HCT116 (cell line): ENCODE measurements around the gene SMIM5. TPM values are rescaled to one million over a fixed set of nuclear protein-coding genes. Genes with fewer than 3 reads are reported as not detected.

ENCODE experiments used
- ATAC-seq: fragments of 200-7000 bp; cut with Tn5 transposase; 2 replicates; pipeline ENCODE4 v1.9.1; 2020; ENCODE audit warnings: mild to moderate bottlenecking, moderate library complexity
- BruUV-seq: library from RNA; stranded (reverse); fragments of 400-500 nt; replicated peaks from 2 replicates; lab custom pipeline; 2021; lab: Mats Ljungman, UMichigan
- CTCF ChIA-PET: fragments of 300-600 bp; sonication (Branson Sonifier 250); formaldehyde crosslinking; loops from one replicate; lab custom pipeline; 2021; ENCODE audit warnings: antibody characterized with exemption; lab: Charles Lee
- POLR2A ChIA-PET: fragments of 300-600, 350-600 bp; sonication (Branson Sonifier 250); formaldehyde crosslinking; loops from one replicate; lab custom pipeline; 2021; ENCODE audit warnings: antibody characterized with exemption; lab: Charles Lee
- RAD21 ChIA-PET, 2 experiments: fragments of 300-600 bp; sonication (Branson Sonifier 250); formaldehyde crosslinking; loops; one replicate each; lab custom pipeline; 2023; ENCODE audit warnings: low total read pairs in 2 of 2; ENCODE audit not compliant: uncharacterized antibody in 2 of 2, unreplicated experiment in 2 of 2, low non-redundant PET in 1 of 2; lab: Charles Lee
- DNase-seq: peaks from one replicate; pipeline ENCODE4 v3.0.0-alpha.2; 2010; ENCODE audit warnings: low read depth, low spot score
- H2AFZ ChIP-seq: fragments of 200-600 bp; shearing (Covaris generic), sonication (generic); 2 replicates; pipeline ENCODE4 v1.6.1; 2017; ENCODE audit warnings: low read depth, mixed run types, mixed read lengths, antibody characterized with exemption, low read length; ENCODE audit not compliant: poor library complexity, severe bottlenecking
- H3K27ac ChIP-seq: 2 replicates; pipeline ENCODE4 v1.5.1; 2012; ENCODE audit warnings: low read depth, low read length
- H3K27me3 ChIP-seq: fragments of 200-600 bp; sonication (generic); 2 replicates; pipeline ENCODE4 v1.6.1; 2016; ENCODE audit warnings: mixed run types, low read length, mixed read lengths; ENCODE audit not compliant: insufficient read depth
- H3K36me3 ChIP-seq, 2 experiments: fragments of 200-500 bp in 1 of 2; fragments of 200-600 bp in 1 of 2; sonication (Bioruptor generic) in 1 of 2; sonication (generic) in 1 of 2; 2 replicates each; pipeline versions ENCODE4 v1.5.1 to v1.6.1; 2014 to 2016; ENCODE audit warnings: low read length in 2 of 2, inconsistent platforms in 1 of 2, mixed read lengths in 1 of 2, mixed run types in 1 of 2; ENCODE audit not compliant: insufficient read depth in 2 of 2, control insufficient read depth in 1 of 2
- H3K4me1 ChIP-seq, 2 experiments: fragments of 200-600 bp in 1 of 2; sonication (generic) in 1 of 2; 2 replicates each; pipeline versions ENCODE4 v1.5.1 to v1.6.1; 2012 to 2017; ENCODE audit warnings: low read length in 2 of 2, inconsistent platforms in 1 of 2, mild to moderate bottlenecking in 1 of 2, mixed read lengths in 1 of 2, mixed run types in 1 of 2, moderate library complexity in 1 of 2; ENCODE audit not compliant: insufficient read depth in 2 of 2, control insufficient read depth in 1 of 2
- H3K4me2 ChIP-seq: fragments of 200-600 bp; sonication (generic); 2 replicates; pipeline ENCODE4 v1.6.1; 2017; ENCODE audit warnings: mixed run types, low read length, mixed read lengths
- H3K4me3 ChIP-seq, 2 experiments: fragments of 200-600 bp in 1 of 2; sonication (generic) in 1 of 2; replicated peaks in 1 of 2; 2 replicates each; pipeline ENCODE4 v1.5.1; 2011 to 2016; ENCODE audit warnings: low read length in 2 of 2, control low read depth in 1 of 2, low read depth in 1 of 2, mild to moderate bottlenecking in 1 of 2, mixed read lengths in 1 of 2, mixed run types in 1 of 2
- H3K79me2 ChIP-seq: fragments of 200-600 bp; sonication (generic); 2 replicates; pipeline ENCODE4 v1.6.1; 2017; ENCODE audit warnings: mild to moderate bottlenecking, mixed run types, low read length, moderate library complexity, mixed read lengths; ENCODE audit not compliant: insufficient read depth
- H3K9ac ChIP-seq: fragments of 200-600 bp; sonication (generic); 2 replicates; pipeline ENCODE4 v1.6.1; 2016; ENCODE audit warnings: low read length, mixed read lengths
- H3K9me2 ChIP-seq: fragments of 200-600 bp; sonication (generic), shearing (Covaris generic); 2 replicates; pipeline ENCODE4 v1.6.1; 2017; ENCODE audit warnings: mixed run types, mild to moderate bottlenecking, moderate library complexity; ENCODE audit not compliant: insufficient read depth
- H3K9me3 ChIP-seq, 2 experiments: fragments of 200-500 bp in 1 of 2; fragments of 200-600 bp in 1 of 2; sonication (Bioruptor generic) in 1 of 2; sonication (generic) in 1 of 2; 2 replicates each; pipeline ENCODE4 v1.6.1; 2014 to 2017; ENCODE audit warnings: low read length in 2 of 2, mixed read lengths in 2 of 2, inconsistent platforms in 1 of 2, low read depth in 1 of 2, mild to moderate bottlenecking in 1 of 2, mixed run types in 1 of 2, moderate library complexity in 1 of 2; ENCODE audit not compliant: control insufficient read depth in 1 of 2, insufficient read depth in 1 of 2
- H4K20me1 ChIP-seq: fragments of 200-600 bp; sonication (generic), shearing (Covaris generic); 2 replicates; pipeline ENCODE4 v1.6.1; 2017; ENCODE audit warnings: mixed run types, mild to moderate bottlenecking, moderate library complexity; ENCODE audit not compliant: insufficient read depth
- CBX3 ChIP-seq: IDR thresholded peaks from 2 replicates; pipeline ENCODE4 v1.6.1; 2012; ENCODE audit warnings: low read depth
- FOSL1 ChIP-seq: IDR thresholded peaks from 2 replicates; pipeline ENCODE4 v1.6.1; 2012; ENCODE audit warnings: low read depth
- JUND ChIP-seq: IDR thresholded peaks from 2 replicates; pipeline ENCODE4 v1.6.1; 2012
- MAX ChIP-seq: IDR thresholded peaks from 2 replicates; pipeline ENCODE4 v1.6.1; 2012
- POLR2A ChIP-seq: IDR thresholded peaks from 2 replicates; pipeline ENCODE4 v1.7.0; 2011; ENCODE audit warnings: borderline replicate concordance; ENCODE audit not compliant: insufficient read depth, insufficient read length; ENCODE audit errors: extremely low read depth
- POLR2AphosphoS5 ChIP-seq: IDR thresholded peaks from 2 replicates; pipeline ENCODE4 v1.6.1; 2011; ENCODE audit warnings: mild to moderate bottlenecking, low read depth, low read length, moderate library complexity
- REST ChIP-seq: IDR thresholded peaks from 2 replicates; pipeline ENCODE4 v1.6.1; 2012; ENCODE audit warnings: low read depth
- SIN3A ChIP-seq: IDR thresholded peaks from 2 replicates; pipeline ENCODE4 v1.6.1; 2012; ENCODE audit warnings: low read depth
- SP1 ChIP-seq: IDR thresholded peaks from 2 replicates; pipeline ENCODE4 v1.6.1; 2012; ENCODE audit warnings: low read depth
- SRF ChIP-seq: IDR thresholded peaks from 2 replicates; pipeline ENCODE4 v1.6.1; 2012; ENCODE audit warnings: low read depth
- TCF7L2 ChIP-seq: IDR thresholded peaks from 2 replicates; pipeline ENCODE4 v1.7.0; 2011; ENCODE audit warnings: borderline replicate concordance, inconsistent platforms; ENCODE audit not compliant: insufficient read depth, insufficient read length; ENCODE audit errors: extremely low read depth
- YY1 ChIP-seq: IDR thresholded peaks from 2 replicates; pipeline ENCODE4 v1.6.1; 2011; ENCODE audit warnings: low read length, low read depth, moderate library complexity, mild to moderate bottlenecking; ENCODE audit not compliant: insufficient replicate concordance; ENCODE audit errors: extremely low read depth
- intact Hi-C: fragments of 100-400 bp; cut with micrococcal nuclease; formaldehyde crosslinking; loops from 2 replicates; pipeline ENCODE4 v1.10.0; 2022
- total RNA-seq: library from RNA; stranded (reverse); gene quantifications from one replicate; pipeline ENCODE4 v1.2.1, GENCODE V29; 2021; ENCODE audit not compliant: unreplicated experiment

Gene SMIM5
- total RNA-seq, 1 experiment from 2014 or later, result 0.12 TPM

- no peak overlapping the region for H3K4me2 ChIP-seq
- H3K27ac ChIP-seq, result no peak overlapping the region
- RAD21 ChIA-PET, result no interaction called here
- CTCF ChIA-PET, result interaction anchor here (1.1 to 2.1 kb wide), 2 partner anchors 16 to 98 kb away, joined by 4 to 16 read pairs; partner anchors contain the start of gene SMIM5
- no peaks in the 10 kb centered on the region for H3K9me2 ChIP-seq
- TF ChIP-seq SRF, result no peak
- no peak for TF ChIP-seq POLR2AphosphoS5
- TF ChIP-seq POLR2A, result no peak
- TF ChIP-seq SP1, result no peak
- no peak for TF ChIP-seq MAX
- ATAC-seq (no peak), DNase-seq (no peak)
- H3K9me3 ChIP-seq, result no peaks in the 10 kb centered on the region
- peaks cover 19 to 20% of the 10 kb centered on the region in 2 experiments; a peak in 3 of 4 replicates for H3K36me3 ChIP-seq
- H3K27me3 ChIP-seq, result no peaks in the 10 kb centered on the region
- no TSS peak for BruUV-seq
- H3K9ac ChIP-seq, result no peak overlapping the region
- no peaks in the 10 kb centered on the region for H4K20me1 ChIP-seq
- POLR2A ChIA-PET, result interaction anchor here (1.0 to 1.5 kb wide), 2 partner anchors 19 to 130 kb away, joined by 3 to 5 read pairs; a partner anchor contains a TSS
- no peaks in the 10 kb centered on the region for H3K79me2 ChIP-seq
- intact Hi-C loops, result no loop called here
- no peak overlapping the region for H2AFZ ChIP-seq
- H3K4me3 ChIP-seq, result no peak overlapping the region
- H3K4me1 ChIP-seq, result peaks cover 22 to 30% of the 10 kb centered on the region in 2 experiments
Measured at GRCh38 chr17:75649687-75650086, 16.5 kb downstream of the SMIM5 start.

- CTCF ChIA-PET, result interaction anchor here (1.1 to 4.1 kb wide), 5 partner anchors 8 to 98 kb away, joined by 3 to 35 read pairs (median 4); partner anchors contain the start of gene SMIM5
- Histone ChIP-seq H3K9me3 (no peaks in the 10 kb centered on the region), H3K4me2 (no peak overlapping the region), H3K4me3 (no peak overlapping the region), H2AFZ (no peak overlapping the region), H3K27me3 (no peaks in the 10 kb centered on the region), H3K36me3 (peaks cover 20 to 22% of the 10 kb centered on the region in 2 experiments; a peak in 3 of 4 replicates), H3K27ac (no peak overlapping the region), H3K4me1 (peaks cover 11 to 18% of the 10 kb centered on the region in 2 experiments), H3K9ac (no peak overlapping the region), H3K9me2 (no peaks in the 10 kb centered on the region), H4K20me1 (no peaks in the 10 kb centered on the region), H3K79me2 (no peaks in the 10 kb centered on the region)
- POLR2A ChIA-PET, result interaction anchor here (1.4 kb wide), 1 partner anchor 129 kb away, joined by 4 read pairs; no protein-coding TSS in a partner anchor
- intact Hi-C loops, result no loop called here
- BruUV-seq, result no TSS peak
- no peak for ATAC-seq
- DNase-seq, result no peak
- RAD21 ChIA-PET, result no interaction called here
- TF ChIP-seq MAX (no peak), SIN3A (no peak), CBX3 (no peak), POLR2A (no peak), YY1 (no peak), FOSL1 (no peak), SP1 (no peak), REST (no peak), TCF7L2 (no peak), JUND (no peak)
Measured at GRCh38 chr17:75650874-75651273, 17.6 kb downstream of the SMIM5 start.
